ENCODE data around the gene SH3YL1. TPM values are rescaled to one million over a fixed set of nuclear protein-coding genes. Genes with fewer than 3 reads are reported as not detected.

The SH3YL1 gene
- total RNA-seq, 1 experiment from 2014 or later: 26.5 TPM

GRCh38 chr2:169741-170140, 94.1 kb downstream of the SH3YL1 start:
- H3K18ac ChIP-seq (ENCODE audit: insufficient read length, low read depth, low read length): no peak overlapping the region
- no CpG with 5 or more reads among the region's 3 CpGs for WGBS (ENCODE audit: extremely low coverage, insufficient read length, low lambda C conversion rate)
- H3K36me3 Mint-ChIP-seq (ENCODE audit: insufficient read depth in 1 of 3, low read depth in 3 of 3): peaks cover 0 to 4% (median 0%) of the 10 kb centered on the region in 3 experiments; a peak in 2 of 7 replicates
- no peak overlapping the region for H3K14ac ChIP-seq (ENCODE audit: insufficient read depth, low read length)
- no peak overlapping the region for H2BK15ac ChIP-seq (ENCODE audit: low read depth, low read length)
- no peaks in the 10 kb centered on the region for H3K4me1 ChIP-seq (ENCODE audit: insufficient read depth, low read length)
- H3K27me3 Mint-ChIP-seq (ENCODE audit: low read depth): peaks cover 4% of the 10 kb centered on the region
- no peak overlapping the region for H3T11ph ChIP-seq (ENCODE audit: low read length)
- H3K4me3 Mint-ChIP-seq: no peak overlapping the region
- H2AK5ac ChIP-seq (ENCODE audit: insufficient read length, low read length): no peak overlapping the region
- H4K5ac ChIP-seq (ENCODE audit: insufficient read length, low read depth, low read length): no peak overlapping the region
- no peaks in the 10 kb centered on the region for H3K79me2 ChIP-seq (ENCODE audit: insufficient read depth, low read length)
- no peaks in the 10 kb centered on the region for H3K27me3 ChIP-seq (ENCODE audit: insufficient read depth, low read length)
- H2AFZ ChIP-seq (ENCODE audit: low read length): no peak overlapping the region
- peaks cover 0 to 3% of the 10 kb centered on the region in 2 experiments; a peak in 2 of 4 replicates for H3K4me1 Mint-ChIP-seq
- no peak overlapping the region for H2BK120ac ChIP-seq (ENCODE audit: low read depth, low read length, poor library complexity, severe bottlenecking)
- H3K27ac Mint-ChIP-seq: no peak overlapping the region
- H4K91ac ChIP-seq (ENCODE audit: insufficient read length, low read depth, low read length): no peak overlapping the region
- H3K4me2 ChIP-seq (ENCODE audit: insufficient read depth, insufficient read length, low read length): no peak overlapping the region
- DNase-seq: no peak
- no peaks in the 10 kb centered on the region for H4K20me1 ChIP-seq (ENCODE audit: control insufficient read depth, insufficient read depth, insufficient read length)
- no peak for TF ChIP-seq CTCF (conservative IDR thresholded peaks at IDR 0.05)
- no peaks in the 10 kb centered on the region for H3K23me2 ChIP-seq (ENCODE audit: insufficient read length, low read depth, low read length, poor library complexity, severe bottlenecking)
- no peak overlapping the region for H3K27ac ChIP-seq (ENCODE audit: insufficient read length, low read depth, low read length)
- no peak overlapping the region for H2BK5ac ChIP-seq (ENCODE audit: insufficient read length, low read length)
- H3K9me3 ChIP-seq (ENCODE audit: control insufficient read depth, low read depth, low read length): no peaks in the 10 kb centered on the region
- no peak overlapping the region for H4K8ac ChIP-seq (replicated peaks; ENCODE audit: insufficient read length, low read depth, low read length)
- no peak overlapping the region for H3K23ac ChIP-seq (ENCODE audit: insufficient read length, low read depth, low read length)
- H2BK20ac ChIP-seq (ENCODE audit: low read depth, low read length, poor library complexity, severe bottlenecking): no peak overlapping the region
- H3K4ac ChIP-seq (ENCODE audit: low read depth, low read length): no peak overlapping the region
- H3K56ac ChIP-seq (ENCODE audit: insufficient read length, low read depth, low read length): no peak overlapping the region
- H3K79me1 ChIP-seq (ENCODE audit: insufficient read depth, low read depth, low read length, poor library complexity, severe bottlenecking): no peaks in the 10 kb centered on the region
- H3K9ac ChIP-seq (ENCODE audit: extremely low read depth, insufficient read length, low read length): no peak overlapping the region
- H2BK12ac ChIP-seq (ENCODE audit: insufficient read length, low read depth, low read length): no peak overlapping the region
- peaks cover 3 to 4% of the 10 kb centered on the region in 2 experiments; a peak in 3 of 5 replicates for H3K9me3 Mint-ChIP-seq

Other genes with a start within 250 kb of the SH3YL1 start
- 3.4 and 3.6 TPM in 2 replicates for gene FAM110C, start 217.5 kb downstream of the SH3YL1 start, total RNA-seq (2021)
- 135 and 143 TPM in 2 replicates for gene ACP1, start 915 bp upstream of the SH3YL1 start, total RNA-seq (2021)
- 0.48 and 0.68 TPM in 2 replicates for gene ALKAL2, start 24.1 kb upstream of the SH3YL1 start, total RNA-seq (2021)

All from H9 (cell line).